T-helper 2 cell treated with Interferon-gamma antibody and Interleukin-4, amounts not matched to agents 100 ng/mL and 5 ng/mL, for 36 hours (primary cell): ENCODE data around the gene EGLN2. TPM values are rescaled to one million over a fixed set of nuclear protein-coding genes. Genes with fewer than 3 reads are reported as not detected.
"Not testable (repeated sequence)": the region's sequence is repeated elsewhere in the genome, so short reads cannot be mapped to it uniquely, and the experiment has no call there.

ENCODE experiments used
- intact Hi-C: fragments of 100-400 bp; cut with micrococcal nuclease; formaldehyde crosslinking; loops from one replicate; pipeline ENCODE4 v1.15.1; 2023
- total RNA-seq: library from RNA; stranded (reverse); gene quantifications from 2 replicates; pipeline ENCODE4 v1.2.3, GENCODE V29; 2022

EGLN2 gene
- total RNA-seq, 1 donor from 2014 or later = 118 TPM

GRCh38 chr19:40813182-40813581 lies 14.2 kb downstream of the EGLN2 start:
- intact Hi-C loops = no loop called here

- intact Hi-C loops = no loop called here
Observed at GRCh38 chr19:40815223-40815622, 16.2 kb downstream of the EGLN2 start.

GRCh38 chr19:40818480-40819399 lies 19.7 kb downstream of the EGLN2 start:
- intact Hi-C loops = loop anchor here (1.0 kb wide), 1 partner anchor 155 kb away; no protein-coding TSS in a partner anchor

- intact Hi-C loops = loop anchor here (1.0 kb wide), 1 partner anchor 156 kb away; no protein-coding TSS in a partner anchor
Observed at GRCh38 chr19:40819479-40820234, 20.7 kb downstream of the EGLN2 start.

- intact Hi-C loops = no loop called here
Observed at GRCh38 chr19:40822161-40822560, 23.2 kb downstream of the EGLN2 start.

GRCh38 chr19:40822704-40823553 lies 23.9 kb downstream of the EGLN2 start:
- intact Hi-C loops = not testable (repeated sequence)

GRCh38 chr19:40824916-40825315 lies 25.9 kb downstream of the EGLN2 start:
- intact Hi-C loops = not testable (repeated sequence)

GRCh38 chr19:40825460-40826095 lies 26.6 kb downstream of the EGLN2 start:
- intact Hi-C loops = not testable (repeated sequence)

- intact Hi-C loops = not testable (repeated sequence)
Observed at GRCh38 chr19:40826312-40826698, 27.3 kb downstream of the EGLN2 start.

GRCh38 chr19:40826699-40827385 lies 27.9 kb downstream of the EGLN2 start:
- intact Hi-C loops = not testable (repeated sequence)

- intact Hi-C loops = no loop called here
Observed at GRCh38 chr19:40827386-40828247, 28.6 kb downstream of the EGLN2 start.

- intact Hi-C loops = no loop called here
Observed at GRCh38 chr19:40829205-40829604, 30.2 kb downstream of the EGLN2 start.

- intact Hi-C loops = not testable (repeated sequence)
Observed at GRCh38 chr19:40830741-40831140, 31.8 kb downstream of the EGLN2 start.

GRCh38 chr19:40831502-40832430 lies 32.8 kb downstream of the EGLN2 start:
- intact Hi-C loops = no loop called here

GRCh38 chr19:40832431-40832790 lies 33.4 kb downstream of the EGLN2 start:
- intact Hi-C loops = not testable (repeated sequence)

GRCh38 chr19:40833728-40834533 lies 34.9 kb downstream of the EGLN2 start:
- intact Hi-C loops = not testable (repeated sequence)

GRCh38 chr19:40836754-40837429 lies 37.9 kb downstream of the EGLN2 start:
- intact Hi-C loops = no loop called here
